Naive thymus-derived CD4-positive, alpha-beta T cell (primary cell): ENCODE results near the gene INVS. TPM values are rescaled to one million over a fixed set of nuclear protein-coding genes. Genes with fewer than 3 reads are reported as not detected.

Experiments used
- ATAC-seq: fragments of 150-1000 bp; cut with Tn5 transposase; 2 replicates; pipeline ENCODE4 v1.10.0; 2021; ENCODE audit warnings: mild to moderate bottlenecking, moderate library complexity
- CTCF ChIA-PET: fragments of 350-600 bp; sonication (Branson Sonifier 250); formaldehyde crosslinking; loops from one replicate; lab custom pipeline; 2021; ENCODE audit warnings: antibody characterized with exemption; lab: Charles Lee
- POLR2A ChIA-PET: fragments of 350-600 bp; sonication (Branson Sonifier 250); formaldehyde crosslinking; loops from one replicate; lab custom pipeline; 2021; ENCODE audit warnings: antibody characterized with exemption, inconsistent platforms; lab: Charles Lee
- DNase-seq, 9 donors: peaks; one replicate each; pipeline versions ENCODE4 v3.0.0 to v3.0.0-alpha.2; 2020 to 2022; ENCODE audit warnings: mixed read lengths in 1 of 9
- H3K27ac ChIP-seq: one replicate; pipeline ENCODE4 v1.7.0; 2013; ENCODE audit warnings: mild to moderate bottlenecking, low read depth, low read length, moderate library complexity
- H3K27me3 ChIP-seq, 2 donors: one replicate each; pipeline ENCODE4 v1.7.0; 2013; ENCODE audit warnings: low read length in 2 of 2, mild to moderate bottlenecking in 2 of 2, moderate library complexity in 2 of 2; ENCODE audit not compliant: control insufficient read depth in 2 of 2, insufficient read depth in 2 of 2
- H3K36me3 ChIP-seq, 3 experiments: 1 replicate in 2 of 3; 2 replicates in 1 of 3; pipeline ENCODE4 v1.7.0; 2013; ENCODE audit warnings: low read length in 3 of 3, mild to moderate bottlenecking in 3 of 3, moderate library complexity in 1 of 3; ENCODE audit not compliant: insufficient read depth in 3 of 3, control insufficient read depth in 2 of 3
- H3K4me1 ChIP-seq, 2 donors: one replicate each; pipeline ENCODE4 v1.7.0; 2013; ENCODE audit warnings: low read length in 2 of 2, mild to moderate bottlenecking in 2 of 2, moderate library complexity in 1 of 2; ENCODE audit not compliant: control insufficient read depth in 2 of 2, insufficient read depth in 2 of 2
- H3K4me3 ChIP-seq: 2 replicates; pipeline ENCODE4 v1.7.0; 2013; ENCODE audit warnings: mild to moderate bottlenecking, low read length
- H3K9me3 ChIP-seq, 3 experiments: 1 replicate in 2 of 3; 2 replicates in 1 of 3; pipeline ENCODE4 v1.7.0; 2013; ENCODE audit warnings: low read length in 3 of 3; ENCODE audit not compliant: control insufficient read depth in 2 of 3
- H3K27ac Mint-ChIP-seq, 9 donors: one replicate each; pipeline ENCODE4 v1.8.0; 2020 to 2022; ENCODE audit warnings: mixed read lengths in 9 of 9, mild to moderate bottlenecking in 8 of 9, moderate library complexity in 5 of 9, inconsistent platforms in 2 of 9
- H3K27me3 Mint-ChIP-seq, 5 donors: one replicate each; pipeline ENCODE4 v1.8.0; 2021 to 2022; ENCODE audit warnings: mixed read lengths in 5 of 5, mild to moderate bottlenecking in 1 of 5
- H3K36me3 Mint-ChIP-seq, 5 donors: one replicate each; pipeline ENCODE4 v1.8.0; 2020 to 2022; ENCODE audit warnings: mixed read lengths in 5 of 5, mild to moderate bottlenecking in 3 of 5, inconsistent platforms in 1 of 5
- H3K4me1 Mint-ChIP-seq, 7 donors: one replicate each; pipeline ENCODE4 v1.8.0; 2020 to 2022; ENCODE audit warnings: mixed read lengths in 7 of 7, mild to moderate bottlenecking in 3 of 7, inconsistent platforms in 1 of 7
- H3K4me3 Mint-ChIP-seq, 10 donors: one replicate each; pipeline ENCODE4 v1.8.0; 2020 to 2022; ENCODE audit warnings: mild to moderate bottlenecking in 10 of 10, mixed read lengths in 10 of 10, moderate library complexity in 6 of 10, inconsistent platforms in 2 of 10
- H3K9me3 Mint-ChIP-seq, 11 donors: one replicate each; pipeline ENCODE4 v1.8.0; 2020 to 2022; ENCODE audit warnings: mixed read lengths in 11 of 11, mild to moderate bottlenecking in 4 of 11, inconsistent platforms in 1 of 11, moderate library complexity in 1 of 11
- intact Hi-C, 2 donors: fragments of 100-400 bp; cut with micrococcal nuclease; formaldehyde crosslinking; loops; one replicate each; pipeline ENCODE4 v1.15.1; 2023
- polyA plus RNA-seq, 2 donors: library from polyadenylated mRNA; unstranded; fragments of 300-500 nt; fragmentation: Illumina TruSeq; gene quantifications; one replicate each; pipeline ENCODE4 v1.2.3, GENCODE V29; 2021
- total RNA-seq, 6 experiments: library from RNA in 5 of 6; stranded (reverse) in 5 of 6; gene quantifications; 1 replicate in 5 of 6; 2 replicates in 1 of 6; pipeline ENCODE4 v1.2.3 and lab custom pipeline; 2021 to 2026

Gene INVS
- total and polyA plus RNA-seq, 7 experiments from 2014 or later = 6.2 to 20.8 (median 19.9) TPM

GRCh38 chr9:100307080-100307479 is 208.0 kb downstream of the INVS start:
- CTCF ChIA-PET = no interaction called here
- peak overlapping the region in 5 of 9 donors; percentile 3 to 86 (median 30) for H3K27ac Mint-ChIP-seq
- no peaks in the 10 kb centered on the region for H3K4me1 ChIP-seq
- ATAC-seq (no peak), DNase-seq (no peak)
- no peak overlapping the region for H3K27ac ChIP-seq
- no peaks in the 10 kb centered on the region for H3K9me3 ChIP-seq
- H3K27me3 ChIP-seq = no peaks in the 10 kb centered on the region
- intact Hi-C loops = no loop called here
- H3K27me3 Mint-ChIP-seq = no peaks in the 10 kb centered on the region
- no peak overlapping the region for H3K4me3 ChIP-seq
- peaks cover 4 to 82% (median 58%) of the 10 kb centered on the region in 5 donors for H3K36me3 Mint-ChIP-seq
- H3K36me3 ChIP-seq = peaks cover 5 to 48% (median 6%) of the 10 kb centered on the region in 3 experiments
- no peaks in the 10 kb centered on the region for H3K9me3 Mint-ChIP-seq
- POLR2A ChIA-PET = no interaction called here
- H3K4me3 Mint-ChIP-seq = no peak overlapping the region
- H3K4me1 Mint-ChIP-seq = peaks cover 0 to 55% (median 33%) of the 10 kb centered on the region in 7 donors

GRCh38 chr9:100308965-100309564 is 210.0 kb downstream of the INVS start:
- no peak for ATAC-seq
- Histone ChIP-seq H3K4me1 (no peaks in the 10 kb centered on the region), H3K27me3 (no peaks in the 10 kb centered on the region), H3K9me3 (no peaks in the 10 kb centered on the region), H3K36me3 (peaks cover 5 to 31% (median 6%) of the 10 kb centered on the region in 3 experiments), H3K4me3 (no peak overlapping the region), H3K27ac (no peak overlapping the region)
- Mint-ChIP-seq H3K27me3 (no peaks in the 10 kb centered on the region), H3K9me3 (no peaks in the 10 kb centered on the region), H3K4me3 (no peak overlapping the region), H3K36me3 (peaks cover 4 to 76% (median 50%) of the 10 kb centered on the region in 5 donors), H3K27ac (peak overlapping the region in 7 of 9 donors; percentile 6 to 70 (median 45)), H3K4me1 (peaks cover 0 to 60% (median 38%) of the 10 kb centered on the region in 7 donors)
- no peak for DNase-seq
- intact Hi-C loops = no loop called here
- ChIA-PET CTCF (no interaction called here), POLR2A (no interaction called here)

- Mint-ChIP-seq H3K27ac (peak overlapping the region in 3 of 9 donors; percentile 9 to 60 (median 52)), H3K9me3 (no peaks in the 10 kb centered on the region), H3K27me3 (no peaks in the 10 kb centered on the region), H3K36me3 (peaks cover 4 to 75% (median 51%) of the 10 kb centered on the region in 5 donors), H3K4me3 (no peak overlapping the region), H3K4me1 (peaks cover 0 to 64% (median 37%) of the 10 kb centered on the region in 7 donors)
- ChIA-PET CTCF (no interaction called here), POLR2A (no interaction called here)
- H3K27ac ChIP-seq = no peak overlapping the region
- ATAC-seq (no peak), DNase-seq (no peak)
- H3K36me3 ChIP-seq = peaks cover 5 to 28% (median 6%) of the 10 kb centered on the region in 3 experiments
- intact Hi-C loops = no loop called here
- H3K27me3 ChIP-seq = no peaks in the 10 kb centered on the region
- H3K4me3 ChIP-seq = no peak overlapping the region
- H3K9me3 ChIP-seq = no peaks in the 10 kb centered on the region
- H3K4me1 ChIP-seq = no peaks in the 10 kb centered on the region
These were observed 210.9 kb downstream of the INVS start for GRCh38 chr9:100309992-100310391.

- no peaks in the 10 kb centered on the region for H3K9me3 ChIP-seq
- Mint-ChIP-seq H3K27ac (peak overlapping the region in 1 of 9 donors; percentile 25), H3K9me3 (no peaks in the 10 kb centered on the region), H3K4me1 (peaks cover 0 to 56% (median 37%) of the 10 kb centered on the region in 7 donors), H3K27me3 (no peaks in the 10 kb centered on the region), H3K4me3 (no peak overlapping the region), H3K36me3 (peaks cover 12 to 73% (median 56%) of the 10 kb centered on the region in 5 donors)
- no peak overlapping the region for H3K27ac ChIP-seq
- H3K4me3 ChIP-seq = no peak overlapping the region
- intact Hi-C loops = no loop called here
- POLR2A ChIA-PET = interaction anchor here (0.8 to 1.0 kb wide), 2 partner anchors 24 to 214 kb away, joined by 3 to 4 read pairs; no protein-coding TSS in a partner anchor
- peaks cover 0 to 21% (median 19%) of the 10 kb centered on the region in 3 experiments for H3K36me3 ChIP-seq
- no peak for ATAC-seq
- no peaks in the 10 kb centered on the region for H3K27me3 ChIP-seq
- DNase-seq = no peak
- CTCF ChIA-PET = no interaction called here
- no peaks in the 10 kb centered on the region for H3K4me1 ChIP-seq
These were observed 216.5 kb downstream of the INVS start for GRCh38 chr9:100315561-100315960.

GRCh38 chr9:100317706-100318105 is 218.7 kb downstream of the INVS start:
- no peak for DNase-seq
- POLR2A ChIA-PET = no interaction called here
- Mint-ChIP-seq H3K9me3 (no peaks in the 10 kb centered on the region), H3K4me3 (no peak overlapping the region), H3K27ac (peak overlapping the region in 2 of 9 donors; percentile 12 to 36), H3K36me3 (peaks cover 12 to 59% (median 47%) of the 10 kb centered on the region in 5 donors), H3K4me1 (peaks cover 1 to 40% (median 22%) of the 10 kb centered on the region in 7 donors), H3K27me3 (no peaks in the 10 kb centered on the region)
- no peak for ATAC-seq
- Histone ChIP-seq H3K27ac (no peak overlapping the region), H3K4me1 (no peaks in the 10 kb centered on the region), H3K4me3 (no peak overlapping the region), H3K36me3 (peaks cover 0 to 23% (median 21%) of the 10 kb centered on the region in 3 experiments), H3K9me3 (no peaks in the 10 kb centered on the region), H3K27me3 (no peaks in the 10 kb centered on the region)
- CTCF ChIA-PET = no interaction called here
- intact Hi-C loops = no loop called here

DNA sequence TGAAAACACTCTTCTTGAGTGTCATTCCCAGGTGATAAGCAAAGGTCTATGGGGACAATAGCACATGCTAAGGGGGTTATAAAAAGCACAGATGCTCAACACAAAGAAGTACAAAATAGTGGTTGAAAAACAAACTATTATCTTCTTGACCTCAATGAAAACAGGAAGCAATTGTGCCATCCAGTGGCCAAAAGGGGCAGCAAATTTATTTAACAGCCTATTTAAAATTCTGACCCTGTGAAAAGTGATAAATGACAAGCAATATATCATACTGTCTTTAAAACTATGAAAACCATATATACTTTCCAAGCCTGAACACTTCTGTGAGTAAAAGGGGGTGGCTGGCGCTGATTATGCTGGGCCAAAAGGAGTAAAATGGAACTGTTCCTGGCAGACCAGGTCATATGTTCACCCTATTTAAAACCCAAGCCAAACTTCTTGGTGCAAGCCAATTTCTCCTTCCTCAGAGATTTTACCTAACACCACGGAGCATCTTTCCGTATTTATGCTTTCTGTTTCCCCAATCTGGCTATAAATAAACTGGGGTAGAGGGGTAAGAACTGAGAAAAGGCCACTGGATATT is 224.0 kb downstream of the INVS start:
- no peaks in the 10 kb centered on the region for H3K4me1 ChIP-seq
- peak overlapping the region in 2 of 9 donors; percentile 14 to 57 for H3K27ac Mint-ChIP-seq
- no peak for DNase-seq
- H3K27me3 Mint-ChIP-seq = no peaks in the 10 kb centered on the region
- peaks cover 4 to 46% (median 11%) of the 10 kb centered on the region in 5 donors for H3K36me3 Mint-ChIP-seq
- peaks cover 0 to 23% (median 15%) of the 10 kb centered on the region in 3 experiments for H3K36me3 ChIP-seq
- no peaks in the 10 kb centered on the region for H3K27me3 ChIP-seq
- peaks cover 0 to 27% (median 16%) of the 10 kb centered on the region in 7 donors for H3K4me1 Mint-ChIP-seq
- ChIA-PET POLR2A (no interaction called here), CTCF (interaction anchor here (0.6 to 0.7 kb wide), 2 partner anchors 181 to 1183 kb away, joined by 3 read pairs; no protein-coding TSS in a partner anchor)
- no peaks in the 10 kb centered on the region for H3K9me3 Mint-ChIP-seq
- intact Hi-C loops = loop anchor here (1.0 to 10.0 kb wide), 8 partner anchors 218 to 1160 kb away; partner anchors contain the start of genes ERP44 (in 1 of the 2) and INVS (in 1 of the 2)
- ATAC-seq = no peak
- no peak overlapping the region for H3K27ac ChIP-seq
- no peak overlapping the region for H3K4me3 Mint-ChIP-seq
- no peak overlapping the region for H3K4me3 ChIP-seq
- H3K9me3 ChIP-seq = no peaks in the 10 kb centered on the region
